PC-9 (cell line): ENCODE results near the gene MMP15.

Source experiments
- CTCF ChIP-seq: fragments of 200-600 bp; sonication (generic); conservative IDR thresholded peaks from 2 replicates; pipeline ENCODE4 v1.6.1; 2017; ENCODE audit warnings: mixed run types, antibody characterized with exemption, mild to moderate bottlenecking, moderate library complexity
- EZH2 ChIP-seq: fragments of 200-600 bp; sonication (generic); IDR thresholded peaks from 2 replicates; pipeline ENCODE4 v1.8.0; 2017; ENCODE audit warnings: antibody characterized with exemption, low read depth

- TF ChIP-seq CTCF: no peak
- TF ChIP-seq EZH2: no peak
Measured at GRCh38 chr16:58049232-58050185, 24.0 kb downstream of the MMP15 start.
